Dendritic cell treated with granulocyte-macrophage colony-stimulating factor and Interleukin-4, amounts not matched to agents 40 ng/mL and 50 ng/mL, for 4 days (primary cell): Measurements from ENCODE around the gene OR2AT4.
"Not testable (repeated sequence)": the region's sequence is repeated elsewhere in the genome, so short reads cannot be mapped to it uniquely, and the experiment has no call there.

ENCODE experiments used
- H3K27ac Mint-ChIP-seq: one replicate; pipeline ENCODE4 v1.8.0; 2022; ENCODE audit warnings: mild to moderate bottlenecking, mixed read lengths
- H3K27me3 Mint-ChIP-seq: one replicate; pipeline ENCODE4 v1.8.0; 2022; ENCODE audit warnings: mild to moderate bottlenecking, mixed read lengths
- H3K36me3 Mint-ChIP-seq: one replicate; pipeline ENCODE4 v1.8.0; 2022; ENCODE audit warnings: low read depth, mixed read lengths
- H3K4me1 Mint-ChIP-seq: one replicate; pipeline ENCODE4 v1.8.0; 2022; ENCODE audit warnings: low read depth, mixed read lengths
- H3K4me3 Mint-ChIP-seq: one replicate; pipeline ENCODE4 v1.8.0; 2022; ENCODE audit warnings: mild to moderate bottlenecking, moderate library complexity, mixed read lengths
- H3K9me3 Mint-ChIP-seq: one replicate; pipeline ENCODE4 v1.8.0; 2022; ENCODE audit warnings: mixed read lengths
- intact Hi-C: fragments of 100-400 bp; cut with micrococcal nuclease; formaldehyde crosslinking; loops from one replicate; pipeline ENCODE4 v1.15.0; 2022

The OR2AT4 gene

GRCh38 chr11:75041821-75042220 lies 54.9 kb downstream of the OR2AT4 start:
- H3K27me3 Mint-ChIP-seq, H3K36me3 Mint-ChIP-seq, H3K4me1 Mint-ChIP-seq, H3K9me3 Mint-ChIP-seq, H3K4me3 Mint-ChIP-seq, H3K27ac Mint-ChIP-seq, intact Hi-C loops: not testable (repeated sequence)

GRCh38 chr11:75041263-75041662 lies 55.4 kb downstream of the OR2AT4 start:
- H3K36me3 Mint-ChIP-seq, result no peaks in the 10 kb centered on the region
- H3K4me1 Mint-ChIP-seq, result no peaks in the 10 kb centered on the region
- no peak overlapping the region for H3K4me3 Mint-ChIP-seq
- no peak overlapping the region for H3K27ac Mint-ChIP-seq
- intact Hi-C loops, result no loop called here
- H3K9me3 Mint-ChIP-seq, result no peaks in the 10 kb centered on the region
- peaks cover 9% of the 10 kb centered on the region for H3K27me3 Mint-ChIP-seq

GRCh38 chr11:75040167-75040770 lies 56.4 kb downstream of the OR2AT4 start:
- Mint-ChIP-seq H3K9me3 (no peaks in the 10 kb centered on the region), H3K27ac (no peak overlapping the region), H3K27me3 (peaks cover 9% of the 10 kb centered on the region), H3K4me3 (no peak overlapping the region), H3K36me3 (no peaks in the 10 kb centered on the region), H3K4me1 (no peaks in the 10 kb centered on the region)
- intact Hi-C loops, result no loop called here

GRCh38 chr11:75035911-75036565 lies 60.6 kb downstream of the OR2AT4 start:
- Mint-ChIP-seq H3K27ac (no peak overlapping the region), H3K4me1 (peaks cover 8% of the 10 kb centered on the region), H3K36me3 (no peaks in the 10 kb centered on the region), H3K9me3 (no peaks in the 10 kb centered on the region), H3K4me3 (no peak overlapping the region), H3K27me3 (peaks cover 4% of the 10 kb centered on the region)
- intact Hi-C loops, result no loop called here

DNA sequence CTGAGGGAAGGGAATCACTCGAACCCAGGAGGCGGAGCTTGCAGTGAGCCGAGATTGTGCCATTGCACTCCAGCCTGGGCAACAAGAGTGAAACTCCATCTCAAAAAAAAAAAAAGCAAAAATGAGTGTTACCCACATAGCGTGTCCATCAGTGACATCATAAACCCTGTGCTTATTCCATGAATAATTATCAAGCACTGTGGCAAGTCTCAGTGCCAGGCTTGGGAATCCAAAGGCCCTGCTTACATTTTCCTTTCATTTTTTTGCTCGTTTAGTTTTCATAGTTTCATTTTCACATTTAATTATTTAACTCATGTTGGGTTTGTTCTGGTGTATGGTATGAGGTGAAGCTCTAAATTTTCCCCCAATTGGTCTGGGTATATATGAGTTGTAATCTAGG lies 61.4 kb downstream of the OR2AT4 start:
- H3K36me3 Mint-ChIP-seq, result no peaks in the 10 kb centered on the region
- intact Hi-C loops, result no loop called here
- no peaks in the 10 kb centered on the region for H3K27me3 Mint-ChIP-seq
- no peaks in the 10 kb centered on the region for H3K9me3 Mint-ChIP-seq
- peaks cover 10% of the 10 kb centered on the region for H3K4me1 Mint-ChIP-seq
- H3K27ac Mint-ChIP-seq, result no peak overlapping the region
- H3K4me3 Mint-ChIP-seq, result no peak overlapping the region

GRCh38 chr11:75033916-75034315 lies 62.8 kb downstream of the OR2AT4 start:
- Mint-ChIP-seq H3K36me3 (no peaks in the 10 kb centered on the region), H3K9me3 (no peaks in the 10 kb centered on the region), H3K4me1 (peaks cover 10% of the 10 kb centered on the region), H3K4me3 (no peak overlapping the region), H3K27me3 (no peaks in the 10 kb centered on the region), H3K27ac (no peak overlapping the region)
- intact Hi-C loops, result no loop called here

DNA sequence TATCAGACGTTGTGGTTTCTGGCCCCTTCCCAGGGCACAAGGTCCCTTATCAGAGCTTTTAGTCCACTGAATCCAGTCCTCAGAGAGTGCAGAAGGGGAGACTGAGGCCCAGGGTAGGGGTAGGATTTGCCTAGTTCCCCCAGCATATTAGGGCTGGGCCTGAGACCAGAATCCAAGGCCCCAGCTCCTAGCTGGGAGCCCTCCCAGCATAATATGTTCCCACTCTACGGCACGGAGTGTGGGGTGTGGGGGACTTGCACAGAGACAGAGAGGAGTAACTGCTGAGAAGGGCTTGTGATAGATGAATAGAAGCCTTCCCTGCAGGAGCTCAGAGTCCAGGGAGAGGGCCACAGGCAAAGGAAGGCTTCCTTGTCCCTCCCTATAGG lies 64.1 kb downstream of the OR2AT4 start:
- Mint-ChIP-seq H3K9me3 (no peaks in the 10 kb centered on the region), H3K4me3 (no peak overlapping the region), H3K27me3 (no peaks in the 10 kb centered on the region), H3K4me1 (peaks cover 10% of the 10 kb centered on the region), H3K36me3 (no peaks in the 10 kb centered on the region), H3K27ac (no peak overlapping the region)
- intact Hi-C loops, result loop anchor here (1.0 kb wide), 1 partner anchor 103 kb away; no protein-coding TSS in a partner anchor

DNA sequence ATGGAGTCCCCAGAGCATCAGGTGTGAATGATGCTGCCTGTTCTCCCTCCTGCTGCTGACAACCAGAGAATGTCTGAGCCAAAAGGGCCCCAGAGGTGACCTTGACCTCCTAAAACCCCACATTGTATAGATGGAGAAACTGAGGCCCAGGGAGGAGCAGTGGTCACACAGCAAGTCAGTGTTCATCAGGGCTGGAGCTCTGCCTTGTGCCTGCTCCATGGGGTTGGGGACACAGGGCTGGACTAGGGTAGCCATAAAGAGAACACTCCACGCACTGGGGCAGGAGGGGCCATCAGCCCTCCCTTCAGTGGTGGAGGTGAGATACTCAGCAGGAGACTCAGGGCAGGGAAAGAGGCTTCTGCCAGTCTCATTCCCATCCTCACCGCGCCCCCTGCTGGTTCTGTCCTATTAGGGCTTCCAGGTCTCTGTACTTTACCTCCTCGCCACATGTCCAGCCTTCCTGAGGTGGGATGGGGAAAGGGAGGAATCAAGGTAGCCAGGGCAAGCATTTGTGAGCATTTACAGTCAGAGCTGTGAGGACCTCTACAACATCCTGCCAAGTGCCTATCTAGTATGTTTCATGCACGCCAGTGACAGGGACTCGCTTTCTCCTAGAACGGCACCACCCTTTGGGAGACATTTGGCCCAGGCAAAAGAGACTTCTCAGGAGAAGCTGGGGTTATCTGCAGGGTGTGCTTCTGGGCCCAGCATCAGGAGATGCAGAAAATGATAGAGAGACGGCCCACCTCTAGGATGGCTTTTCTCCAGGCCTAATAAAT lies 64.7 kb downstream of the OR2AT4 start:
- no peaks in the 10 kb centered on the region for H3K27me3 Mint-ChIP-seq
- H3K27ac Mint-ChIP-seq, result peak overlapping the region; percentile 16
- intact Hi-C loops, result loop anchor here (1.0 kb wide), 1 partner anchor 103 kb away; no protein-coding TSS in a partner anchor
- no peak overlapping the region for H3K4me3 Mint-ChIP-seq
- H3K4me1 Mint-ChIP-seq, result peaks cover 10% of the 10 kb centered on the region
- no peaks in the 10 kb centered on the region for H3K36me3 Mint-ChIP-seq
- no peaks in the 10 kb centered on the region for H3K9me3 Mint-ChIP-seq
